SK-N-SH treated with all-trans-retinoic acid at 6 μM for 48 hours (cell line): ENCODE data around the gene ESPNL.

Experiments used
- ATAC-seq: fragments of 200-7000 bp; cut with Tn5 transposase; 3 replicates; pipeline ENCODE4 v1.9.1; 2020; ENCODE audit warnings: mild to moderate bottlenecking, moderate library complexity
- BACH2 ChIP-seq: fragments of 250-450 bp; sonication (Bioruptor Pico); IDR thresholded peaks from 2 replicates; pipeline ENCODE4 v1.9.0; 2021; ENCODE audit warnings: mild to moderate bottlenecking, borderline replicate concordance
- ISL1 ChIP-seq: fragments of 250-450 bp; sonication (Bioruptor Pico); IDR thresholded peaks from 2 replicates; pipeline ENCODE4 v2.1.2; 2022; ENCODE audit warnings: mild to moderate bottlenecking, moderate library complexity
- OSR1 ChIP-seq: fragments of 250-450 bp; sonication (Bioruptor Pico); IDR thresholded peaks from 2 replicates; pipeline ENCODE4 v1.8.0; 2022; ENCODE audit warnings: moderate library complexity, mild to moderate bottlenecking, inconsistent platforms
- RARB ChIP-seq: fragments of 250-450 bp; sonication (Bioruptor Pico); IDR thresholded peaks from 2 replicates; pipeline ENCODE4 v1.8.0; 2021; ENCODE audit warnings: mild to moderate bottlenecking, moderate library complexity
- TCF4 ChIP-seq: fragments of 250-450 bp; sonication (Bioruptor Pico); IDR thresholded peaks from 2 replicates; pipeline ENCODE4 v1.8.0; 2021; ENCODE audit warnings: mild to moderate bottlenecking, moderate library complexity, borderline replicate concordance
- ZC3H10 ChIP-seq: fragments of 250-450 bp; sonication (Bioruptor Pico); IDR thresholded peaks from 2 replicates; pipeline ENCODE4 v1.5.1; 2021; ENCODE audit warnings: mild to moderate bottlenecking, moderate library complexity
- ZFP3 ChIP-seq: fragments of 250-450 bp; sonication (Bioruptor Pico); IDR thresholded peaks from 2 replicates; pipeline ENCODE4 v1.5.0; 2020; ENCODE audit warnings: mild to moderate bottlenecking, moderate library complexity
- ZNF565 ChIP-seq: fragments of 450-650 bp; formaldehyde crosslinking; conservative IDR thresholded peaks from 2 replicates; pipeline ENCODE4 v1.5.0; 2020; ENCODE audit warnings: low read depth, mild to moderate bottlenecking, moderate library complexity
- TF ChIP-seq, protein P1 (sequence below): fragments of 250-450 bp; sonication (Bioruptor Pico); IDR thresholded peaks from 2 replicates; pipeline ENCODE4 v1.5.1; 2021; ENCODE audit warnings: mild to moderate bottlenecking, moderate library complexity
- TF ChIP-seq, protein P2 (sequence below): fragments of 250-450 bp; sonication (Bioruptor Pico); IDR thresholded peaks from 2 replicates; pipeline ENCODE4 v1.5.0; 2020; ENCODE audit warnings: mild to moderate bottlenecking, moderate library complexity
- TF ChIP-seq, protein P3 (sequence below): fragments of 250-450 bp; sonication (Bioruptor Pico); IDR thresholded peaks from 2 replicates; pipeline ENCODE4 v1.8.0; 2021; ENCODE audit warnings: low read depth, mild to moderate bottlenecking, moderate library complexity, borderline replicate concordance
- TF ChIP-seq, protein P4 (sequence below): fragments of 250-450 bp; sonication (Bioruptor Pico); IDR thresholded peaks from 2 replicates; pipeline ENCODE4 v1.8.0; 2020; ENCODE audit warnings: mild to moderate bottlenecking, moderate library complexity, borderline replicate concordance

Gene ESPNL

DNA sequence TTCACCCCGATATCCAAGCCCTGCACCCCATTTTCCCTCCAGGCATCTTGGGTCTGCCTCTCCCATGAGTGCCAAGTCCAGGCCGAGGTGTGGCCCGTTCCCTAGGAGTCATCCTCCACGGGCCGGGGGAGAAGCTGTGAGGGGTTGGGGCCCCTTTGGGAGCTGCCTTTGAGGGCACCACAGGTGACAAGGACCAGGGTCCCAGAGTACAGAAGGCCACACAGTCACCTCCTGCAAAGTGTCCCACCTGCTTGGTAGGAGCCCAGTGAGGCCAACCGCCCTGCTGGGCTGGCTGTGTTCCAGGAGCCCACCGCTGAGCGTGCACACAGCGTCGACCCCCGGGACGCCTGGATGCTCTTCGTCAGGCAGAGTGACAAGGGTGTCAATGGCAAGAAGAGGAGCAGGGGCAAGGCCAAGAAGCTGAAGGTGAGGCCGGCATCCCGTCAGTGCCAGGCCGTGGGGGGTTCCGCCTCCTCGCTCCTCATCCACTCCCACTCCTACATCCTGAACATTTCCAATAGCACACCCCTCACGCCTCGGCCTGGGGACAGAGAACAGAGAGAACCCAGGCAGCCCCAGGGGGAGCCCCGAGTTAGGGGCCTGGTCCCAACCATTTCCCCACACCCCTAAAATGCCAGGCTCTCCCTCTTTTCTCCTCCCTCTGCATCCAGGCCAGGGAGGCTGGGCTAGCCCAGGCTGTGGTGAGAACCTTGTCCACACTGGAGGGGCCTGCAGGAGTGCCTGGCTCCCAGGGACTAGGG, 61.3 kb downstream of the ESPNL start (continued):
- TF ChIP-seq, protein P1, sequence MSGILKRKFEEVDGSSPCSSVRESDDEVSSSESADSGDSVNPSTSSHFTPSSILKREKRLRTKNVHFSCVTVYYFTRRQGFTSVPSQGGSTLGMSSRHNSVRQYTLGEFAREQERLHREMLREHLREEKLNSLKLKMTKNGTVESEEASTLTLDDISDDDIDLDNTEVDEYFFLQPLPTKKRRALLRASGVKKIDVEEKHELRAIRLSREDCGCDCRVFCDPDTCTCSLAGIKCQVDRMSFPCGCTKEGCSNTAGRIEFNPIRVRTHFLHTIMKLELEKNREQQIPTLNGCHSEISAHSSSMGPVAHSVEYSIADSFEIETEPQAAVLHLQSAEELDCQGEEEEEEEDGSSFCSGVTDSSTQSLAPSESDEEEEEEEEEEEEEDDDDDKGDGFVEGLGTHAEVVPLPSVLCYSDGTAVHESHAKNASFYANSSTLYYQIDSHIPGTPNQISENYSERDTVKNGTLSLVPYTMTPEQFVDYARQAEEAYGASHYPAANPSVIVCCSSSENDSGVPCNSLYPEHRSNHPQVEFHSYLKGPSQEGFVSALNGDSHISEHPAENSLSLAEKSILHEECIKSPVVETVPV (CRISPR knock-in tag): no peak
- TF ChIP-seq RARB: no peak

DNA sequence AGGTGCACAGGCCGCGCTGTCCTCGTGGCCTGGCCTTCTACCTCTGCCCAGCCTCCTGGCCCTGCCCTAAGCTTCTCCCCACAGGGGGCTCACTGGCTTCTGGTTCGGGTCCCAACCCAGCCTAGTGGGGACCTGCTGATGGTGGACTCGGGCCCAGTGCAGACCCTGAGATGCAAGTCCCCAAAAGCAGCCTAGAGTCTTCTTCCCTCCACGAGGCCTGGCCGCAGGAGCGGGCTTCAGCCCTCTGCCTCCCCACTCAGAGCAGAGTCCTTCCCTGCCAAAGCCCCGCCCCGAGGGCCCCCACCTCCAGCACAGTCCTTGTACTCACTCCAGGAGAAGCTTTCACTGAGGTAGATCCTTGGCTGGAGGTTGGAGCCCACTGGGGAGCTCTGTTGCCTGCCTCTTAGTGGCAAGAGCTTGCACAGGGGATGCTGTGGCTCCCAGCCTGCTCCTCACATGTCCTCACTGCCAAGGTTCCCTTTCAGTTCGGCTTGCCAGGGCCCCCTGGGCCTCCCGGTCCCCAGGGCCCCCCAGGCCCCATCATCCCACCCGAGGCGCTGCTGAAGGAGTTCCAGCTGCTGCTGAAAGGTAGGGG, 62.2 kb downstream of the ESPNL start:
- no peak for TF ChIP-seq ZC3H10
- TF ChIP-seq, protein P2, sequence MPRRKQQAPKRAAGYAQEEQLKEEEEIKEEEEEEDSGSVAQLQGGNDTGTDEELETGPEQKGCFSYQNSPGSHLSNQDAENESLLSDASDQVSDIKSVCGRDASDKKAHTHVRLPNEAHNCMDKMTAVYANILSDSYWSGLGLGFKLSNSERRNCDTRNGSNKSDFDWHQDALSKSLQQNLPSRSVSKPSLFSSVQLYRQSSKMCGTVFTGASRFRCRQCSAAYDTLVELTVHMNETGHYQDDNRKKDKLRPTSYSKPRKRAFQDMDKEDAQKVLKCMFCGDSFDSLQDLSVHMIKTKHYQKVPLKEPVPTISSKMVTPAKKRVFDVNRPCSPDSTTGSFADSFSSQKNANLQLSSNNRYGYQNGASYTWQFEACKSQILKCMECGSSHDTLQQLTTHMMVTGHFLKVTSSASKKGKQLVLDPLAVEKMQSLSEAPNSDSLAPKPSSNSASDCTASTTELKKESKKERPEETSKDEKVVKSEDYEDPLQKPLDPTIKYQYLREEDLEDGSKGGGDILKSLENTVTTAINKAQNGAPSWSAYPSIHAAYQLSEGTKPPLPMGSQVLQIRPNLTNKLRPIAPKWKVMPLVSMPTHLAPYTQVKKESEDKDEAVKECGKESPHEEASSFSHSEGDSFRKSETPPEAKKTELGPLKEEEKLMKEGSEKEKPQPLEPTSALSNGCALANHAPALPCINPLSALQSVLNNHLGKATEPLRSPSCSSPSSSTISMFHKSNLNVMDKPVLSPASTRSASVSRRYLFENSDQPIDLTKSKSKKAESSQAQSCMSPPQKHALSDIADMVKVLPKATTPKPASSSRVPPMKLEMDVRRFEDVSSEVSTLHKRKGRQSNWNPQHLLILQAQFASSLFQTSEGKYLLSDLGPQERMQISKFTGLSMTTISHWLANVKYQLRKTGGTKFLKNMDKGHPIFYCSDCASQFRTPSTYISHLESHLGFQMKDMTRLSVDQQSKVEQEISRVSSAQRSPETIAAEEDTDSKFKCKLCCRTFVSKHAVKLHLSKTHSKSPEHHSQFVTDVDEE (CRISPR knock-in tag): no peak
- no peak for TF ChIP-seq OSR1 (CRISPR knock-in tag)
- TF ChIP-seq, protein P3, sequence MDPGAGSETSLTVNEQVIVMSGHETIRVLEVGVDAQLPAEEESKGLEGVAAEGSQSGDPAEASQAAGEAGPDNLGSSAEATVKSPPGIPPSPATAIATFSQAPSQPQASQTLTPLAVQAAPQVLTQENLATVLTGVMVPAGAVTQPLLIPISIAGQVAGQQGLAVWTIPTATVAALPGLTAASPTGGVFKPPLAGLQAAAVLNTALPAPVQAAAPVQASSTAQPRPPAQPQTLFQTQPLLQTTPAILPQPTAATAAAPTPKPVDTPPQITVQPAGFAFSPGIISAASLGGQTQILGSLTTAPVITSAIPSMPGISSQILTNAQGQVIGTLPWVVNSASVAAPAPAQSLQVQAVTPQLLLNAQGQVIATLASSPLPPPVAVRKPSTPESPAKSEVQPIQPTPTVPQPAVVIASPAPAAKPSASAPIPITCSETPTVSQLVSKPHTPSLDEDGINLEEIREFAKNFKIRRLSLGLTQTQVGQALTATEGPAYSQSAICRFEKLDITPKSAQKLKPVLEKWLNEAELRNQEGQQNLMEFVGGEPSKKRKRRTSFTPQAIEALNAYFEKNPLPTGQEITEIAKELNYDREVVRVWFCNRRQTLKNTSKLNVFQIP (CRISPR knock-in tag): no peak
- TF ChIP-seq TCF4 (CRISPR knock-in tag): no peak
- ATAC-seq: no peak

DNA sequence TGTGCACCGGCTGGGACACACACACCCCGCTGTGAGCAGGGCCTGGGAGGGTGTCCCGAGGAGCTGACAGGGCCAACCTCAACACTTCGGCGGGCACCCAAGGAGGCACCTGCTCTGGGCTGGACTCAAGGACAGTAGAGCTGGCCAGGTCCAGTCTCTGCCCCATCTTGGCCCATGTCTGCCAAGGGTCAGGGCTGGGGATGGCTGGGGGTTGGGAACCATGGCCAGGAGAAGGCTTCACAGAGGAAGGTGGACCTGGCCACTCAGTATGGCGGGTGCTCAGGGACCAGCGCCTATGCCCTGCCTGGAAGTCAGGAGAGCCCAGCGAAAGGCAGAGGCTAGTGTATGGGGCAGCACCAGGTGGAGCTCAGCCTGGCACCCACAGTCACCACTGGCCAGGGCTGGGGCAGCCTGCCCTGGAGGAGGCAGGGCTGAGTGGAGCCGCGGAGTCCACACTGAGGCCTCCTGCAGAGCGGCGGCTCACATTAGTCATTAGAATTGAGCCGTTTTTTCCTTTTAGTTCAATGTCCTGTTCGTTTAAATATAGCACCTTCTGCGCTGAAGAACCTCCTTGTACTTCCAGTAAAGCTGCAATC, 62.8 kb downstream of the ESPNL start:
- ATAC-seq: no peak
- no peak for TF ChIP-seq ZFP3 (CRISPR knock-in tag)
- TF ChIP-seq, protein P4, sequence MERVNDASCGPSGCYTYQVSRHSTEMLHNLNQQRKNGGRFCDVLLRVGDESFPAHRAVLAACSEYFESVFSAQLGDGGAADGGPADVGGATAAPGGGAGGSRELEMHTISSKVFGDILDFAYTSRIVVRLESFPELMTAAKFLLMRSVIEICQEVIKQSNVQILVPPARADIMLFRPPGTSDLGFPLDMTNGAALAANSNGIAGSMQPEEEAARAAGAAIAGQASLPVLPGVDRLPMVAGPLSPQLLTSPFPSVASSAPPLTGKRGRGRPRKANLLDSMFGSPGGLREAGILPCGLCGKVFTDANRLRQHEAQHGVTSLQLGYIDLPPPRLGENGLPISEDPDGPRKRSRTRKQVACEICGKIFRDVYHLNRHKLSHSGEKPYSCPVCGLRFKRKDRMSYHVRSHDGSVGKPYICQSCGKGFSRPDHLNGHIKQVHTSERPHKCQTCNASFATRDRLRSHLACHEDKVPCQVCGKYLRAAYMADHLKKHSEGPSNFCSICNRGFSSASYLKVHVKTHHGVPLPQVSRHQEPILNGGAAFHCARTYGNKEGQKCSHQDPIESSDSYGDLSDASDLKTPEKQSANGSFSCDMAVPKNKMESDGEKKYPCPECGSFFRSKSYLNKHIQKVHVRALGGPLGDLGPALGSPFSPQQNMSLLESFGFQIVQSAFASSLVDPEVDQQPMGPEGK (CRISPR knock-in tag): no peak
- TF ChIP-seq ISL1 (CRISPR knock-in tag): no peak
- TF ChIP-seq, protein P1 (CRISPR knock-in tag): no peak
- TF ChIP-seq OSR1 (CRISPR knock-in tag): no peak
- TF ChIP-seq, protein P2 (CRISPR knock-in tag): no peak
- no peak for TF ChIP-seq BACH2
- no peak for TF ChIP-seq ZC3H10
- no peak for TF ChIP-seq TCF4 (CRISPR knock-in tag)
- no peak for TF ChIP-seq ZNF565 (CRISPR knock-in tag)
